NCI-H524 treated with DMSO at 0.1 percent for 48 hours (cell line): Measurements from ENCODE around the gene LIPJ.

ENCODE experiments used
- DNase-seq: peaks from one replicate; lab custom pipeline; 2025; lab: John Stamatoyannopoulos, UW

LIPJ gene

DNA sequence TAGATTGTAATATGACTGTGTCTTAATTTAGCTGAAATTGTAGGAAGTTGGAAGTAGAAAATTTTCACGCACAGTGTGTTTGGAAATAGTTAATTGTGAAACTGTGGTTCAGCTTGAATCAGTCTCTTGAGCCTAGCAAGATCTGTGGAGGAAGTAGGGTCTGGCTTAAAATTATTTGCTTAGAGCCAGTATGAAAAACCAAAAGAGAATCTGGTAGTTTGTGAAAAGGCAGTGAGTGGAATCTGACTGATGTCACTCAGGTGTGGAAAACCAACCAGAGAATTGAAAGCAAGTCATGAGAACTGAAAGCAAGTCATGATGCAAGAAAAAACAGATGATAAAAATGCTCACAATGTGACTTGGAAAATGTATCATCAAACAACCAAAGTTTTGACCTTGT, 11.5 kb downstream of the LIPJ start:
- DNase-seq: no peak

DNA sequence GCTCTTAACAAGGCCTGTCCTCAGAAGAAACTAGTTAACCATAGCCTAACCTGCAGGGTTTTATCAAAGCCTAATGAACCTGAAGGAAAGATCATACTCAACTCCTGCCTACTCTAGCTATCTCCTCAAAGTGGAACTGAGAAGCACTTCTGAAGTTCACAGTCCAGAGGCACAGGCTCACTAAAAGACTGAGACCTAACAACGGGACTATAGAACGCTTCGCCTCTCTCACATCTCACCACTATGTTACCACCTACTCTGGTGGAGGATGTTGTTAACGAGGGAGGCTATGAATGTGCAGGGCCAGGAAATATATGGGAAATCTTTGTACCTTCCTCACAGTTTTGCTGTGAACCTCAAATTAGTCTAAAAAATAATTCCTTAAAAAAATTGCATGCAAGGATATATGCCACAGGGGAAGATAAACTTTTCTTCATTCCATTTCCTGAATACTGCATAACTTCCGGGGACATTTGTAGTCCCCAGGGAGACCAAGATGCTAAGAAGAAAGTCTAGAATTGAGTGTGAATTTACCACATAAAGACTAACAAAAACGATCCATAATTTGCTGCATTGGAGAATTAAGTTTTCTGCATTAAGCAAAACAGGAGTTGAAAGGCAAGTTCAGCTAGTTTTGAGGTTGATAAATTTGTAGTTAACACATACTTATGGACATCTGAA, 21.6 kb downstream of the LIPJ start:
- no peak for DNase-seq

DNA sequence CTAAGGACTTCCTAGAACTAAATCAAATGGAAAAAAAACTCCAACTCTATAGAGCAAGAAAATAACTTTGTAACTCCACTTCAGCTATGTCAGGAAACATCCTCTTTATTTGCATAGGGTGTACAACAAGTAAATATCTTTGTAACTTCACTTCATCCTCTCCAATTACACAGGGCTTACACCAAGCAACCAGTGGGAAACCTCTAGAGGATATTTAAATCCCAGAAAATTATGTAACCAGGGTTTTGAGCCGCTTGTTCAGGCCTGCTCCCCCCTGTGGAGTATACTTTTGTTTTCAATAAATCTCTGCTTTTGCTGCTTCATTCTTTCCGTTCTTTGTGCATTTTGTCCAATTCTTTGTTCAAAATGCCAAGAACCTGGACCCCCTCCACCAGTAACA, 22.2 kb downstream of the LIPJ start:
- DNase-seq: no peak

DNA sequence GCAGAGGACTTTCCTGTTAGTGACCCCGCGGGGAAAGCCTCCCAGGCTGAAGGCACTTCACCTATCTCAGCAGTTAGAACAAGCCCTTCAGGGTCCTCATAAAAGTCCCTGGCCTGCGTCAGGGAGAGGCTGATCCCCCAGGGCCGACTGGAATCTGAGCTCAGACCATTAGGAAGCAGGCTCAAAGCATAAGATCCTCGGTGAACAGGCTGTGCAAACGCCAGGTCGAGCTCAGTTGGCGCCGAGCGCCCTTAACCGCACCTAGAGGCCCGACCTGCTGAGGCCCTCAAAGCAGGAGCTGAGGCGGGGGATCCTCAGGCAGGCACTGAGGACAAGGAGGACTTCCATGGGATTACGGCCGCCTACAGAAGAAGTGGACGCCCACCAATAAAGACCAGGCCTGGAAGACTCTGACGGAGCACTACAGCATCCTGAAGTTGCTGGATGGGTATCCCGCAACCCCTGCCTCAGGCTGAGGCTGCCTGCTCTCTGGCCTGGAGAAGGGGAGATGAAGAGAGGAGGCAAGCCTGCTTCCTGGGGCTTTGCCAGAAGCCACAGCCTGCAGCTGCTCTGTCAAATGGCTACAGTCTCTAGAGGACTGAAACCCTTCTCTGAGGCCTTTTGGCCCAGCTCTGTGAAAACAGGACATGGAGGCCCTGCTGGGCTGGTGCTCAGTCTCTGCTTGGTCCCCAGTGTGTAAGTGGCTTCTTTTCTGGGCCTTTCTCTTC, 29.9 kb downstream of the LIPJ start:
- DNase-seq: no peak

DNA sequence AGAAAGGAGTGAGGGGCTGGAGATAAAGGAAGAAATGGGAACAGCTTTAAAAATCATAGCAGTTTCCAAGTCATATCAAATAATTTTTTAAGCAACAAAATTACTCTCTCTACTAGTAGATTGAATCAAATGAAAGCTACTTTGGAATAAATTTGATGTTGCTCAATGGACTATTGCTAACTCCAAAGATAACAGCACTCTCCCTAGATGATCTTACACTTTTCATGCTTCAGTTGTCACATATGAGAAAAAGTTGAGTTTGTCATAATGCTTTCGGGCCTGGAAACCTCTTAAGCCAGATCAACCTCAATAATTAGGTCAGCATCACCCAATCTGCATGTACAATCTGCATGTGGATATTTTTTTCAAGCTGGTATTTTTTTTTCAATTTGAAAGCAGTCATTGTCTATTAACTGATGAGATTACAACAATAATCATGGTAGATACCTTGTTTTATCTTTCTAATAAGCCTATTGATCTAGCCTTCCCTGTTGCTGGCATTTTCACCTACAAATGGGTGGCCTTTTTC, 31.3 kb downstream of the LIPJ start:
- DNase-seq: no peak

DNA sequence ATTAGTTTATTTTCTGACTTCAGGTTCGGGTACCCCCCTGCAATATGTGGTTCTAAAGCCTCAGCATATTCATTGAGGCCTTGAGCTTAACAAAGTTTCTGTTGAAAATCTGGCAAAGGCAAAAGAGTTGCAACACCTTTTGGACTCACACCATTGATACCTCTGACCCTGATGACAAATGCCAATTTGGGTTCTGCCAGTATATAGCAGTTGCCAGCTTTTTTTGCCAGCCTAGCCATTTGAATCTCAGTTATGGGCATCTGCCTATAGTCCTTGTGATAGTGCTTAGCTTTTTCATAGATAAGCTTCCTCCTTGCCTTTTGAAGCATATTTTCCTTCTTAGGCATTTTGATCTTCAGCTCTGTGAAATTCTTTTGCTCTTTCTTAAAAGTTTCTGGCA, 31.9 kb downstream of the LIPJ start:
- DNase-seq: no peak

DNA sequence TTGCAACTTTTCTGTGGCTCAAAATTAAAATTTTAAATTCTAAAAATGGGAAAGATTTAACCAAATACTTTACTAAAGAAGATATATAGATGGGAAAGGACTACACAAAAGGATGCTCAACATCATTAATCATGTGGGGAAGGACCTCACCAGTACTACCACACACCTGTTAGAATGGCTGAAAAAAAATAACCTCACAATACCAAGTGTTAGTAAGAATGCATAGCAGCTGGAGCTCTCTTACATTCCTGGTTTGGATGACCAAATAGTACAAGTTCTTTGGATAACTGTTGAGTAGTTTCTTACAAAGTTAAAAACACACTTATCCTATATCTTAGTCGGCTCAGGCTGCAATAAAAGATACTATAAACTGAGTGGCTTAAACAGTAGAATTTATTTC, 33.9 kb downstream of the LIPJ start:
- DNase-seq: no peak

DNA sequence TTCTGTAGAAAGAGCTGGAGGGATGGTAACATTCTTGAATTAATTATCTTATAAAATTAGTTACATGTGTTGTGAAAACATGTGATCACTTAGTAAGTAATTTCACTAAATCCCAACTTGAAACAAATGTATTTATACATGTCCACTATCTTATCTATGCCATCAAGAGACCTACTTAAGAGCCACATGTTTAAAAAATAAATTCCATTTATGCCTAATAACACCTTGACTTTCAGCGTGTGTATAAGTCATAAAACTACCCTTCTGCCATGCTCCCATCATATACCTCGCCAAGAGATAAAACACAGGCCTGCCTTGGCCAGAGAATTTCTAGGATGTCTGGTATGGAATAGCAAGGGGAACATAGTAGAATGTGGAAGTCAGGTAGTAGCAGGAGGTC, 37.3 kb downstream of the LIPJ start:
- no peak for DNase-seq

DNA sequence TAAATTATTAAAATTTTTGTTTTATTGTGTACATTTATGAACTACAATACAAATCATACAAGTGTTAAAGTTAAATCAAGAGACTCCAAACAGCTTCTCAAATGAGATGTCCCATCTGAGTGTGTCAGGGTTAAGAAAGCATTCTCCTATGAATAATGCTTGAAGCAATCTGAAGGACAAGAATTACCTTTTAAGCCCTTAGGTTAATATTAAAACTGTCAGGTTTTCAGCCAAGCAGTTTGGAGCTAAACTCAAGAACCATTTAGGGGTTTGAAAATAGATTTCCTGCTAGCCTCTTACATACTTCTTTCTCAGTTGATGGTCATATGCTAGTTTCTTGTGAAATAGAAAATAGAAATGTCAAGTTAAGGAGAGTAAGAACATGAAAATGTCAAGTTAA, 38.3 kb downstream of the LIPJ start:
- no peak for DNase-seq

DNA sequence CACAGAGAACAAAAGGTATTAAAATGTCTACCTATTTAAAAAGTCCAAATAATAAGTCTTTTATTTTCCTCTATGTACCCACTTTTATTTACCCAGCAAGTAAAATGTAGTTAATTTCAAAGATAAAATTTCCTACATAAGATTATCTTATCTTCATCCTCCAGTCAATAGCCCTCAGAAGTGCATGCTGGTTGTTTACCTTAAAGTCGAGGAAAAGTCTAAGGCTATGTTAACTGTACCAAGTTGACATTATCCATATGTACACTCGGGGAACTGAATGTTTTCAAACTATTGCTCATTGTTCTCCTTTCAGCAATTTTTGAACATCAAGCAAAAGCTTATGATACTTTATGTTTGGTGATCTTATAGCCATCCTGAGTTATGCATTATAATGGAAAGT, 53.6 kb downstream of the LIPJ start:
- DNase-seq: no peak

DNA sequence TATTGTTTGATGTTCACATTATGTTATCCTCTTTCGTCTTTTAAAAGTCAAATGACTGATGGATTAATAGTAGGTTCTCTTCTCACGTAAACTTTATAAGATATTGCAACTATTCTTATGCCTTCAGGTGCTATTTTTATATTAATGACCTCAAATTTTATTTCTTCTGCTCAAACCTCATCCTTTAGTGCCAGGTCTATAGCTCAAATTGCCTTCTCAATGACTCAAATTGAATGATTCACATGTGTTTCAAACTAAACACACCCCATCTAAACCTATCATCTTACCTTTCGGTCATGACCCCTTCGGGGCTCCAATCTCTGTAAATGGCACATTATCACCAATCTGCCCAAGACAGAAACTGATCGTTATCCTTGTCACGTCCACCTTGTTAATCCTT, 55.6 kb downstream of the LIPJ start:
- no peak for DNase-seq

DNA sequence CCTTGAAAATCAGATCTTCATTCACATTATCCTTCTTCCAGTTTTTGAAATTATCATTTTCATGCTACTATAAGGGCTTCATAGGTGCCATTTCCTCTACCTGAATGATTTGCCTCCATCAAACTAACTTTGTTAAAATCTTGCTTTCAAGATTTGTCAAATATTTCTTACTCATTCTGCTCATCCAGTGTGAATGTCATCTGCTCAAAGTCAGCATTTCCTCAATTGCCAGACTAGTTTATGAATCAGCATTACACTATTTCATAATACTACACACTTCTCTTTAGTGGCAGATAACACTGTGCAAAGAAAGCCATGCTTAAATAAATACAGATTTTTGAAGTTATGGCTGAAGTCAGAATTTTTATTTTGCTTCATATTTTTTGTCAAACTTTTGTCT, 56.4 kb downstream of the LIPJ start:
- DNase-seq: no peak

DNA sequence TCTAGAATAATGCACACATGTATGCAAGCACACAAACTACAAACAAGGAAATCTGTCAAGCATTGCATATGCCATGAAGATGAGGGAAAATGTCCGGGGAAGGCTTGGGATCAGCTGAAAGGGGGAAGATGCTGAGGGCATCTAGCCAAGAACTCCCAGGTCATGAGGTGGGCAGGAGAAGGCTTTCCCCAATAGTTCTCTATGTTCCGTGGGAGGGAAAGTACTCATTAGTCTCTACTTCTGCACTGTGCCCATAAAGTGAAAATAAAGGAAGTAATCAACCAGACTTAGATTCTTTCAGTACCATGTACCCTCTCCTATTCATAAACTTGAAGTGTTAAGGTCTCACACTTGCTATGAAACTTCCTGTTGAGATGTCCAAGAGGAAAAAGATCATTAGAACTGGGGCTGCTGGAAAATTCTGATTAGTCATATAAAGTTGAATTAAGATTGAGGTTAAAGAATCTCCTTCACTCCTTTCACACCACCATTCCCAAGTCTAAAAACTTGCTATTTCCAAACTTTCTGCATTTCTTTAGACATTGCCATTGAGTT, 60.6 kb downstream of the LIPJ start:
- no peak for DNase-seq

DNA sequence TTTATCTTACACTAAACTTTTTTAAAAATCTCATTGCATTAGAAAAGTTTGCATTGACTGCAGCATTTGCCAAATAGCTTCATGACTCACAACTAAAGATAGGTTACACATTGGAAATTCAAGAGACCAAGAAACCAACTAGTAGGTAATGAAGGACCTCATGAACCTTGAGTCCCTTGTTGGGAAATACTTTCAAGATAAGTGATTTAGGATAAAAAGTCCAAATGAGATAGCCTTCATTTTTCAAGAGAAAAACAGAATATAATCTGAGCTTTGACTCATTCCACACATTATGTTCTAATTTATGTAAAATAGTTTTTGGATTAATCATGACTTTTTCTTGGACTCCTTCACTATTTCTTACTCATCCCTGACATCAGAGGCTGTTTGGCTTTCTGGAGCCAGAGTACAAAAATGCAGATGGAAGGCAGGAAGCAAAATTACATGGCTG, 64.6 kb downstream of the LIPJ start:
- DNase-seq: no peak

DNA sequence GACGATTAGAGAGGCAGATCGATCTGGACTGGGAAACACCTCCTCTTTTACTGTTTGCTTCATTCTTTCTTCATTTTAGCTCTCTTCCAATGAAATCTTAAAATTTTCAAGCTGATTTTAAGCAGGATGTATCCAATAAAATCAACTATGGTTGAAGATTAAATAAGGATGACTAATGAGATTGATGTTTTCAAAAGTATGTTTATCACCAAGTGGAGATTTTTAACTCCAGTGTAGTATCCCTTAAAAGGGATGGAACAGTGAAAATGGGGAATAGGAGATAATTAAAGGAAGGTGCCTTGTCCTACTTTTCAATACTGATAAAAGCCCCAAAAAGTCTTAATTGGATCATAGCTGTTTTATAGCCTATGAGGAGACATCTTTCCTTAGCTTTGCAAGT, 66.1 kb downstream of the LIPJ start:
- DNase-seq: no peak
